IMR-90 (cell line): ENCODE measurements around the gene NRSN1. TPM values are rescaled to one million over a fixed set of nuclear protein-coding genes. Genes with fewer than 3 reads are reported as not detected.

ENCODE experiments used
- ATAC-seq: fragments of 200-7000 bp; cut with Tn5 transposase; 2 replicates; pipeline ENCODE4 v1.9.1; 2020; ENCODE audit warnings: low read depth, mild to moderate bottlenecking, moderate library complexity
- BruUV-seq: library from RNA; stranded (reverse); fragments of 400-500 nt; replicated peaks from 2 replicates; lab custom pipeline; 2021; lab: Mats Ljungman, UMichigan
- CTCF ChIA-PET: fragments of 300-600 bp; formaldehyde crosslinking; extraction: SDS; loops from one replicate; lab custom pipeline; 2021; ENCODE audit warnings: antibody characterized with exemption; lab: Yijun Ruan, JAX
- POLR2A ChIA-PET: fragments of 300-600 bp; sonication (Branson Sonifier 250); formaldehyde crosslinking; loops from one replicate; lab custom pipeline; 2022; ENCODE audit warnings: antibody characterized with exemption; ENCODE audit not compliant: unreplicated experiment; lab: Charles Lee
- DNase-seq: peaks from one replicate; pipeline ENCODE4 v3.0.0; 2013
- H2AFZ ChIP-seq: replicated peaks from 2 replicates; pipeline ENCODE3; 2013; ENCODE audit warnings: low read length, mild to moderate bottlenecking; ENCODE audit not compliant: poor library complexity
- H2AK5ac ChIP-seq: 2 replicates; pipeline ENCODE4 v1.6.1; 2013; ENCODE audit warnings: low read depth, low read length, inconsistent platforms
- H2AK9ac ChIP-seq: replicated peaks from 2 replicates; pipeline ENCODE3; 2013; ENCODE audit warnings: mild to moderate bottlenecking, low read depth, low read length, moderate library complexity; ENCODE audit not compliant: poor library complexity
- H2BK120ac ChIP-seq: 2 replicates; pipeline ENCODE4 v1.6.1; 2013; ENCODE audit warnings: low read depth, low read length, inconsistent platforms
- H2BK15ac ChIP-seq: 3 replicates; pipeline ENCODE4 v1.6.1; 2013; ENCODE audit warnings: low read depth, low read length, inconsistent platforms
- H2BK20ac ChIP-seq: 2 replicates; pipeline ENCODE4 v1.6.1; 2013; ENCODE audit warnings: low read depth, mild to moderate bottlenecking, inconsistent platforms, low read length, moderate library complexity
- H2BK5ac ChIP-seq: 2 replicates; pipeline ENCODE4 v1.6.1; 2013; ENCODE audit warnings: mild to moderate bottlenecking, low read depth, low read length, inconsistent platforms; ENCODE audit not compliant: poor library complexity, severe bottlenecking
- H3K14ac ChIP-seq: replicated peaks from 2 replicates; pipeline ENCODE4 v1.6.1; 2013; ENCODE audit warnings: low read depth, low read length, inconsistent platforms
- H3K18ac ChIP-seq: 2 replicates; pipeline ENCODE4 v1.6.1; 2013; ENCODE audit warnings: low read depth, low read length, control low read depth
- H3K23ac ChIP-seq: 2 replicates; pipeline ENCODE4 v1.6.1; 2013; ENCODE audit warnings: low read depth, low read length, inconsistent platforms
- H3K27ac ChIP-seq: 2 replicates; pipeline ENCODE4 v1.5.1; 2013; ENCODE audit warnings: mild to moderate bottlenecking, control low read depth, low read length; ENCODE audit not compliant: insufficient read depth
- H3K27me3 ChIP-seq: 2 replicates; pipeline ENCODE4 v1.6.1; 2013; ENCODE audit warnings: low read length; ENCODE audit not compliant: control insufficient read depth, insufficient read depth
- H3K36me3 ChIP-seq: 2 replicates; pipeline ENCODE4 v1.6.1; 2013; ENCODE audit warnings: low read length, mixed read lengths; ENCODE audit not compliant: control insufficient read depth, insufficient read depth
- H3K4ac ChIP-seq: 2 replicates; pipeline ENCODE4 v1.6.1; 2013; ENCODE audit warnings: low read depth, low read length, inconsistent platforms
- H3K4me1 ChIP-seq: 2 replicates; pipeline ENCODE4 v1.6.1; 2013; ENCODE audit warnings: low read length, mixed read lengths; ENCODE audit not compliant: control insufficient read depth, insufficient read depth
- H3K4me2 ChIP-seq: 2 replicates; pipeline ENCODE4 v1.6.1; 2013; ENCODE audit warnings: low read depth, mild to moderate bottlenecking, control low read depth, low read length, moderate library complexity
- H3K4me3 ChIP-seq: 2 replicates; pipeline ENCODE4 v1.5.1; 2013; ENCODE audit warnings: low read depth, mild to moderate bottlenecking, control low read depth, low read length, moderate library complexity; ENCODE audit not compliant: insufficient read depth
- H3K56ac ChIP-seq: 2 replicates; pipeline ENCODE4 v1.6.1; 2013; ENCODE audit warnings: low read length, inconsistent platforms; ENCODE audit not compliant: insufficient read depth; ENCODE audit errors: extremely low read depth
- H3K79me1 ChIP-seq, 2 experiments: 2 replicates each; pipeline ENCODE4 v1.6.1; 2013; ENCODE audit warnings: low read length in 2 of 2, inconsistent platforms in 1 of 2, low read depth in 1 of 2
- H3K9ac ChIP-seq: 2 replicates; pipeline ENCODE4 v1.6.1; 2013; ENCODE audit warnings: low read depth, low read length, control low read depth
- H3K9me1 ChIP-seq: 2 replicates; pipeline ENCODE4 v1.6.1; 2013; ENCODE audit warnings: low read length, inconsistent platforms; ENCODE audit not compliant: insufficient read depth
- H3K9me3 ChIP-seq: 2 replicates; pipeline ENCODE4 v1.6.1; 2013; ENCODE audit warnings: low read length; ENCODE audit not compliant: control insufficient read depth, insufficient read depth
- H4K20me1 ChIP-seq: 2 replicates; pipeline ENCODE4 v1.6.1; 2013; ENCODE audit warnings: low read length, inconsistent platforms; ENCODE audit not compliant: insufficient read depth
- H4K5ac ChIP-seq: 2 replicates; pipeline ENCODE4 v1.6.1; 2013; ENCODE audit warnings: mild to moderate bottlenecking, low read depth, low read length, control low read depth
- H4K8ac ChIP-seq, 2 experiments: 2 replicates each; pipeline ENCODE4 v1.6.1; 2013; ENCODE audit warnings: low read depth in 2 of 2, low read length in 2 of 2, control low read depth in 1 of 2, inconsistent platforms in 1 of 2
- H4K91ac ChIP-seq: 2 replicates; pipeline ENCODE4 v1.6.1; 2013; ENCODE audit warnings: low read depth, low read length, inconsistent platforms; ENCODE audit not compliant: insufficient read depth
- BHLHE40 ChIP-seq: fragments of 150-350 bp; IDR thresholded peaks from 2 replicates; pipeline ENCODE4 v1.6.1; 2016; ENCODE audit warnings: mild to moderate bottlenecking, low read depth, low read length
- CEBPB ChIP-seq: IDR thresholded peaks from 2 replicates; pipeline ENCODE4 v1.6.1; 2012; ENCODE audit warnings: low read depth, low read length, improper control_type of control experiment
- CHD1 ChIP-seq: IDR thresholded peaks from 2 replicates; pipeline ENCODE4 v1.6.1; 2012; ENCODE audit warnings: low read depth, low read length, improper control_type of control experiment
- FOS ChIP-seq: fragments of 150-350 bp; IDR thresholded peaks from 2 replicates; pipeline ENCODE4 v1.6.1; 2016; ENCODE audit warnings: low read depth, low read length
- MAFK ChIP-seq: IDR thresholded peaks from 2 replicates; pipeline ENCODE4 v1.6.1; 2012; ENCODE audit warnings: low read depth, low read length, improper control_type of control experiment
- MAZ ChIP-seq: IDR thresholded peaks from 2 replicates; pipeline ENCODE4 v1.6.1; 2012; ENCODE audit warnings: low read depth, mild to moderate bottlenecking, low read length, improper control_type of control experiment, moderate library complexity, borderline replicate concordance
- MXI1 ChIP-seq: IDR thresholded peaks from 2 replicates; pipeline ENCODE4 v1.6.1; 2012; ENCODE audit warnings: low read depth, mild to moderate bottlenecking, low read length, moderate library complexity, borderline replicate concordance
- NFE2L2 ChIP-seq: fragments of 150-350 bp; IDR thresholded peaks from 2 replicates; pipeline ENCODE4 v1.6.1; 2016; ENCODE audit warnings: low read depth, mild to moderate bottlenecking, low read length
- POLR2A ChIP-seq: IDR thresholded peaks from 2 replicates; pipeline ENCODE4 v1.6.1; 2012; ENCODE audit warnings: mild to moderate bottlenecking, low read depth, low read length
- RAD21 ChIP-seq: IDR thresholded peaks from 2 replicates; pipeline ENCODE4 v1.6.1; 2012; ENCODE audit warnings: low read length, improper control_type of control experiment
- RCOR1 ChIP-seq: IDR thresholded peaks from 2 replicates; pipeline ENCODE4 v1.6.1; 2012; ENCODE audit warnings: mild to moderate bottlenecking, low read length, improper control_type of control experiment; ENCODE audit not compliant: insufficient replicate concordance
- RFX5 ChIP-seq: IDR thresholded peaks from 2 replicates; pipeline ENCODE4 v1.8.0; 2012; ENCODE audit warnings: low read depth, mild to moderate bottlenecking, low read length, moderate library complexity
- SMC3 ChIP-seq: fragments of 150-350 bp; IDR thresholded peaks from 2 replicates; pipeline ENCODE4 v1.6.1; 2016; ENCODE audit warnings: low read depth, mild to moderate bottlenecking, antibody characterized with exemption, low read length, moderate library complexity
- WGBS, 2 experiments: methylation state at CpG; one replicate each; pipeline versions ENCODE4 v1.1.5 to v1.1.7; 2013; ENCODE audit warnings: missing lambda C conversion rate in 2 of 2; ENCODE audit not compliant: insufficient read length in 1 of 2; ENCODE audit errors: extremely low coverage in 2 of 2; 5-methylcytosine and 5-hydroxymethylcytosine counted together
- dilution Hi-C: fragments of 300-500 bp; cut with HindIII; formaldehyde crosslinking; loops from one replicate; pipeline ENCODE4 v1.14.3; 2018; ENCODE audit warnings: low sequenced_read_pairs; ENCODE audit not compliant: unreplicated experiment
- in situ Hi-C: fragments of 300-500 bp; cut with MboI; formaldehyde crosslinking; loops from 3 replicates; pipeline ENCODE4 v1.14.3; 2019; ENCODE audit warnings: low sequenced_read_pairs, inconsistent platforms, mixed read lengths
- intact Hi-C: fragments of 100-400 bp; cut with micrococcal nuclease; formaldehyde crosslinking; loops from 2 replicates; pipeline ENCODE4 v1.10.0; 2022
- polyA plus RNA-seq, 3 experiments: library from polyadenylated mRNA; depleted of rRNA; stranded (reverse); fragments of >200 nt; gene quantifications; 2 replicates each; pipeline ENCODE4 v1.2.3, GENCODE V29; 2012; ENCODE audit warnings: low replicate concordance in 1 of 3
- total RNA-seq: library from RNA; depleted of rRNA; stranded (reverse); fragments of >200 nt; gene quantifications from 2 replicates; pipeline ENCODE4 v1.2.3, GENCODE V29; 2012
- TF ChIP-seq, protein P1 (sequence below): fragments of 150-350 bp; IDR thresholded peaks from 2 replicates; pipeline ENCODE4 v1.6.1; 2017; ENCODE audit warnings: mild to moderate bottlenecking, antibody characterized with exemption, low read length, low read depth
- TF ChIP-seq, protein P2 (sequence below): conservative IDR thresholded peaks from 2 replicates; pipeline ENCODE4 v1.5.1; 2012; ENCODE audit warnings: mild to moderate bottlenecking, low read depth, low read length, improper control_type of control experiment
- TF ChIP-seq, protein P3 (sequence below): fragments of 150-350 bp; IDR thresholded peaks from 2 replicates; pipeline ENCODE4 v1.6.1; 2016; ENCODE audit warnings: low read depth, mild to moderate bottlenecking, low read length, moderate library complexity, borderline replicate concordance

Gene NRSN1
- total and polyA plus RNA-seq, 2 of the 4 experiments (the other 2 are of a cell fraction) = not detected

DNA sequence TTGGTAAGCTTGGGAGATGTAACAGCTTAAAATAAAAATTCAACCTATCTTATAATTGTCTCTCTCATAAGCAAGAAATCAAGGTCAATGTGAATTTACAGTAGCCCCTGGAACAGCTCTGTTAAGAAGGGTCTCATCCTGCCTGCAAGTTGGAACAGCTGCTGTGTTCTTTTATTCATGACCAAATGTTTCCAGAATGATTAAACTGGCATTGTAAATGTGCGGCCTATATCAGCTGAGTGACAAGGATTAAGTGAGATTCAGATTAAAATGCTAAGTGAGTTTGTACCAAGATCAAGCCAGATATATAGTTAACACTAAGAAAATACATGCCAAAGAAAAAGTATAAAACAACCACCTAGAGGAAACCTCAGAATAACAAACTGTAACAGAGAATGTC, 45.3 kb upstream of the NRSN1 start:
- Histone ChIP-seq H2AFZ (no peak overlapping the region), H3K56ac (no peak overlapping the region), H4K8ac (no peak overlapping the region), H4K20me1 (no peaks in the 10 kb centered on the region), H3K4ac (no peak overlapping the region), H3K18ac (no peak overlapping the region), H3K23ac (no peak overlapping the region), H2BK20ac (no peak overlapping the region), H2AK5ac (no peak overlapping the region), H2AK9ac (no peak overlapping the region), H4K5ac (no peak overlapping the region), H3K27ac (no peak overlapping the region), H4K91ac (no peak overlapping the region), H2BK15ac (no peak overlapping the region), H3K79me1 (no peaks in the 10 kb centered on the region), H3K9me3 (peaks cover 11% of the 10 kb centered on the region), H2BK120ac (no peak overlapping the region), H3K36me3 (no peaks in the 10 kb centered on the region), H3K9ac (no peak overlapping the region), H3K9me1 (no peaks in the 10 kb centered on the region), H3K14ac (no peak overlapping the region), H3K4me3 (no peak overlapping the region), H2BK5ac (no peak overlapping the region), H3K4me1 (no peaks in the 10 kb centered on the region), H3K27me3 (no peaks in the 10 kb centered on the region), H3K4me2 (no peak overlapping the region)
- intact Hi-C loops = no loop called here
- WGBS, 2 experiments = no CpG with 5 or more reads among the region's 1 CpG
- POLR2A ChIA-PET = no interaction called here
- dilution Hi-C loops = no loop called here
- DNase-seq = no peak
- no peak for TF ChIP-seq MAFK
- TF ChIP-seq, protein P1, sequence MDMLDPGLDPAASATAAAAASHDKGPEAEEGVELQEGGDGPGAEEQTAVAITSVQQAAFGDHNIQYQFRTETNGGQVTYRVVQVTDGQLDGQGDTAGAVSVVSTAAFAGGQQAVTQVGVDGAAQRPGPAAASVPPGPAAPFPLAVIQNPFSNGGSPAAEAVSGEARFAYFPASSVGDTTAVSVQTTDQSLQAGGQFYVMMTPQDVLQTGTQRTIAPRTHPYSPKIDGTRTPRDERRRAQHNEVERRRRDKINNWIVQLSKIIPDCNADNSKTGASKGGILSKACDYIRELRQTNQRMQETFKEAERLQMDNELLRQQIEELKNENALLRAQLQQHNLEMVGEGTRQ = no peak
- TF ChIP-seq CEBPB = no peak
- TF ChIP-seq RAD21 = no peak
- no peak for TF ChIP-seq BHLHE40
- TF ChIP-seq MXI1 = no peak
- TF ChIP-seq NFE2L2 = no peak
- TF ChIP-seq, protein P2, sequence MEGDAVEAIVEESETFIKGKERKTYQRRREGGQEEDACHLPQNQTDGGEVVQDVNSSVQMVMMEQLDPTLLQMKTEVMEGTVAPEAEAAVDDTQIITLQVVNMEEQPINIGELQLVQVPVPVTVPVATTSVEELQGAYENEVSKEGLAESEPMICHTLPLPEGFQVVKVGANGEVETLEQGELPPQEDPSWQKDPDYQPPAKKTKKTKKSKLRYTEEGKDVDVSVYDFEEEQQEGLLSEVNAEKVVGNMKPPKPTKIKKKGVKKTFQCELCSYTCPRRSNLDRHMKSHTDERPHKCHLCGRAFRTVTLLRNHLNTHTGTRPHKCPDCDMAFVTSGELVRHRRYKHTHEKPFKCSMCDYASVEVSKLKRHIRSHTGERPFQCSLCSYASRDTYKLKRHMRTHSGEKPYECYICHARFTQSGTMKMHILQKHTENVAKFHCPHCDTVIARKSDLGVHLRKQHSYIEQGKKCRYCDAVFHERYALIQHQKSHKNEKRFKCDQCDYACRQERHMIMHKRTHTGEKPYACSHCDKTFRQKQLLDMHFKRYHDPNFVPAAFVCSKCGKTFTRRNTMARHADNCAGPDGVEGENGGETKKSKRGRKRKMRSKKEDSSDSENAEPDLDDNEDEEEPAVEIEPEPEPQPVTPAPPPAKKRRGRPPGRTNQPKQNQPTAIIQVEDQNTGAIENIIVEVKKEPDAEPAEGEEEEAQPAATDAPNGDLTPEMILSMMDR = no peak
- TF ChIP-seq RFX5 = no peak
- no peak for TF ChIP-seq CHD1
- no peak for TF ChIP-seq RCOR1
- TF ChIP-seq SMC3 = no peak
- no peak for TF ChIP-seq MAZ
- no peak for TF ChIP-seq FOS
- TF ChIP-seq, protein P3, sequence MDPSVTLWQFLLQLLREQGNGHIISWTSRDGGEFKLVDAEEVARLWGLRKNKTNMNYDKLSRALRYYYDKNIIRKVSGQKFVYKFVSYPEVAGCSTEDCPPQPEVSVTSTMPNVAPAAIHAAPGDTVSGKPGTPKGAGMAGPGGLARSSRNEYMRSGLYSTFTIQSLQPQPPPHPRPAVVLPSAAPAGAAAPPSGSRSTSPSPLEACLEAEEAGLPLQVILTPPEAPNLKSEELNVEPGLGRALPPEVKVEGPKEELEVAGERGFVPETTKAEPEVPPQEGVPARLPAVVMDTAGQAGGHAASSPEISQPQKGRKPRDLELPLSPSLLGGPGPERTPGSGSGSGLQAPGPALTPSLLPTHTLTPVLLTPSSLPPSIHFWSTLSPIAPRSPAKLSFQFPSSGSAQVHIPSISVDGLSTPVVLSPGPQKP = no peak
- no peak for TF ChIP-seq POLR2A
- no peak for ATAC-seq
- CTCF ChIA-PET = no interaction called here
- in situ Hi-C loops = no loop called here
- BruUV-seq = no TSS peak
